Measurements from ENCODE around the gene COA7. TPM values are rescaled to one million over a fixed set of nuclear protein-coding genes. Genes with fewer than 3 reads are reported as not detected.
"Not testable (repeated sequence)": the region's sequence is repeated elsewhere in the genome, so short reads cannot be mapped to it uniquely, and the experiment has no call there.

COA7 gene
- polyA plus RNA-seq, 12 donors = 11.5 to 23.7 (median 16.9) TPM; not detected in 1

DNA sequence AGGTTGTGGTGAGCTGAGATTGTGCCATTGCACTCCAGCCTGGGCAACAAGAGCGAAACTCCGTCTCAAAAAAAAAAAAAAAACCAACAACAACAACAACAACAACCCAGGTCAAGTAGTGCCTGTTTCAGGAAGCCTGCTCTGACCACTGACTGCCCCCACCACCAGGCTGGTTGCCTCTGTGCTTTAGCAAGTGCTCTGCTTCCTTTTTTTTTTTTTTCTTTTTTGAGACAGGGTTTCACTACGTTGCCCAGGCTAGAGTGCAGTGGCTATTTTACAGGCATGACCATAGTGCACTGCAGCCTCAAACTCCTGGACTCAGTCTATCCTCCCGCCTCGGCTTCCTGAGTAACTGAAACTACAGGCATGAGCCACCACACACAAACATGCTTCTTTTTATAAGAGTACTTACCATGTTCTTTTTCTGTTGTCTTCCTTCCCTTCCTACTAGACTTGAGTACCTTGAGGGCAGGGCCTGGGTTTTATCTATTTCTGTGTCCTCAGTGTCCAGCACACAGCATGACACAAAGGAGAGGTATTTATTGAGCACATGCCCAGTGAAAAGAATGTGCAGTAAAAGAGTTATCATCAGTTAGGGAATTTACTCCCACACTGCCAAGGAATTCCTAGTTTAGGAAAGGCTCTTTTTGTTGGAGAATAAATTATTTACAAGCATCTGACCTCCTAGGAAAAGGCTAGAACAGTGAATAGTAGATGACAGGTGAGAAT is 9.9 kb upstream of the COA7 start:
- DNase-seq = no peak

DNA sequence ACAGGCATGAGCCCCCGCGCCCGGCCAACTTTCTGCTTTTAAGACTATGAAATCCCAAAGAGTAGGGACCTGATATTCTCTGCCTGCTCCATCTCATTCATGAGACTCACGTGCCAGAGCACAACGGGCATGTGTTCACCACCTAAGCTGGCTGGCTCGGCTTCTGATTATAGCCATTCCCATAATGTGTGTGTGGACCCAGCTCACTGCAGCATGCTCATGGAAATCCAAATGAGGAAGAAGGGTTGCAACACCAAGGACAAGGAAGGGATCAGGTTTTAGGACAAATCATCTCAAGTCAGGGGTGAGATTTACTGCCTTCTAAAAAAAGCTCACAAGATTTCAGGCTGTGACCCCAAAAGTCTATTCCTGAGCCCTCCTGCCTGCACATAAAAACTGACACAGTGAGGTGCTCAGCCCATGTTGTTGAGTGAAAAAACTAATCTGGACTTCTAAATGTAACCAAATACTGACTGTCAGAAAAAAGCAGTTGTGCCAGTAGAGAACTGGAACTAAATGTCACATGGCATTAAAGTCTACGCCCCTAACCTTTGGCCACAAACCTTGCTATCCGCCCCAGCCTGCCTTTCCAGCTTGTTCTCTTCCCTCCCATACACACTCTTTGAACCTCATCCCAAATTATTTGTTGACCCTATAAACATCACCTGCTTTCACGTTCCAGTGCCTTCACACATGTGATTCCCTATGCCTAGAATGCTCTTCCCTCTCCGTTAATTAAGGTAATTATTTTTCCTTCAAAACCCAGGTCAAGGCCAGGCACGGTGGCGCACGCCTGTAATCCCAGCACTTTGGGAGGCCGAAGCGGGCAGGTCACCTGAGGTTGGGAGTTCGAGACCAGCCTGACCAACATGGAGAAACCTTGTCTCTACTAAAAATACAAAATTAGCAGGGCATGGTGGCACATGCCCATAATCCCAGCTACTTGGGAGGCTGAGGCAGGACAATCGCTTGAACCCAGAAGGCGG is 9.1 kb upstream of the COA7 start:
- no peak for DNase-seq

DNA sequence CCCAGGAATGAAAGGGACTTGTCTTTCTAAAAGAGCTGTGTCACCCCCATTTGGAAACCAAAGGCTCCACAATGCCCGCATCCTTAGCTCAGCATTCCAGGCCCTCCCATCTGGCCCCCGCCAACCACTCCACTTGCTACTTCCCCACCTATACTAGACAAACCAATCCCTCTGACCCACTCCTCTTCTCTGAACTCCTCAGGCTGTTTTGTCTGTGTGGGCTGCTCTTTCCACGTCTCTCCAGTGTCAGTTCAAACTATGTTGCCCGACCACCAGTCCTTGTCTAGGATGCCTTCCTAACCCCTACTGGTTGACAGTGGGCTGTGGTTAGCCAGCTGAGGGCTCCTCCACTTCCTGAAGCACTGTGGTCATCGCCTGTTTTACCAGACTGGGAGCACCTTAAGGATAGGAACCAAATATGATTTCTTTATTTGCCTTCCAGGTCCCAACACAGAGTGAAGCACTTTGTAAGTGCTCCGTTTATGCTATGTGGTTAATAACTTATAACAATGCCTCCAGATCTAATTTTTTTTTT is 8.1 kb upstream of the COA7 start:
- DNase-seq = no peak

DNA sequence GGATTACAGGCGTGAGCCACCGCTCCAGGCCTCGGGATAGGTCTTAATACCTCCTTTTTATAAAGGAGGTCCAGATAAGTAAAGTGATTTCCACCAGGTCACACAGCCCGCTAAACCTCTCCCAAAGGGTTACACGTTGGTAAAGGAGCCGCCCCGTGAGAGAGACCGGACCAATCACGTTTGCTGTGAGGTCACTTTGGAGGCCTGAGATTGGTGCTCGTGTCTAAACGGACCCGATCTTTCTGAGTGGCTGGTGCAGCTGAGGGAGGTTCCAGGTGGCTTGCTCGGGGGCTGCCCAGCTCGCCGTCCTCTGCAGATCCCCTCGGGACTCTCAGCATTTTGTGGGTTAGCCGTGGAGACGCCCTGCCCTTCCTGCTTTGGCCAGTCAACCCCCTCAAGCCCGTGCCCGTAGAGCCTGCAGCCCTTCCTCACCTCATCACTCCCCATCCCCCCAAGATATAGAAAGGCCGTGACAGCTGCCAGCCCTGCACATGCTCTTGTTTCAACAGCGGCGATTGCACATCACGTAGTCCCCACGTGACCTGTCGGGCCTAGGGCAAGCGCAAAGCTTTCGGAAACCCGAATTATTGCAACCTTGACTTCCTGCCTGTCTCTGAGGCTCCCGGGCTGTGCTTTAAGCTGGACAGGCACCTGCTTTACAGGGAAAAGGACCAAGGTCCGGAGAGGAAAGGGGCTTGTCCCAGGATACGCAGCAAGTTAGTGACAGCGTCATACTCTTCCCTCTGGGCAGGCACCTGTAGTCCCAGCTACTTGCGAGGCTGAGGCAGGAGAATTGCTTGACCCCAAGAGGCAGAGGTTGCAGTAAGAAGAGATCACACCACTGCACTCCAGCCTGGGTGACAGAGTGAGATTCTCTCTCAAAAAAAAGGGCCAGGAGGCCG is 5.0 kb upstream of the COA7 start:
- peak; percentile 80 for DNase-seq

DNA sequence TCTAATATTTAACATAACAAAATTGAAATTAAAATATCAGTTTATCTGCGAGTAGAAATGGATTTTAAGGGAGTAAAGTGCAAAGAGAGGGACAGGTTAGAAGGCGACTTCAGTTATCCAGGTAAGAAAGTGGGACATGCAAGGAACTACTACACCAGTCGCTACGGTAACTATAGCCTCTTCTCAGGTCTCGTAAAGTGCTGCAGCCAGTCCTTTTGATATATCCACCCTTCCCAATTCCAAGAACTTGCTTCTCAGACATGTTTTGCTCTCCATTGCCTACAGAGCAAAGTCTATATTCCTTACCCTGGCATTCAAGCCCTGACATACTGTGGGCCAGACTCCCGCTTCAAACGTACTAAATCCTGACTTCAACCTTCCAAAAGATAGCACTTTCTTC is 2.5 kb downstream of the COA7 start:
- no peak for DNase-seq

DNA sequence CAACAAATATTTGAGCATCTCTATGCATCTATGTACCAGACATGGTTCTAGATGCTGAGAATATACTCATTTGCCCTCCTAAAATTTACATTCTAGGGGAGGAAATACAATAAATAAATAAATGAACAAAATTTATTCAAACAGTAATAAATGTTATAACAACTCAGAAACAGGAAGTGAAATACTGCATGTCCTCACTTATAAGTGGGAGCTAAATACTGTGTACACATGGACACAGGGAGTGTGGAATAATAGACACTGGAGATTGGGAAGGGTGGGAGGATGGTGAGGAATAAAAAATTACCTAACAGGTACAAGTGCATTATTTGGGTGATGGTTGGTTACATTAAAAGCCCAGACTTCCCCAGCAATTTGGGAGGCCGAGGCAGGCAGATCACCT is 4.3 kb downstream of the COA7 start:
- DNase-seq = no peak

DNA sequence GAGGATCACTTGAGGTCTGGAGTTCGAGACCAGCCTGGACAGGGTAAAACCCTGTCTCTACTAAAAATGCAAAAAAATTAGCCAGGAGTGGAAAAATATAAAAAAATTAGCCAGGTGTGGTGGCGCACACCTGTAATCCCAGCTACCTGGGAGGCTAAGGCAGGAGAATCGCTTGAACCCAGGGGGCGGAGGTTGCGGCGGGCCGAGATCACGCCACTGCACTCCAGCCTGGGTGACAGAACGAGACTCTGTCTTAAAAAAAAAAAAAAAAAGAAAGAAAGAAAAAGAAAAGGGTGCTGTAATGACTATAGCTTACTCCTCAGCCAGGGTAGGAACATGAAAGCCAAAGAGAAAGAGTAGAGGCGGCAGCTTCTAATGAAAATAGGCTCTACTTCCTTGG is 4.8 kb downstream of the COA7 start:
- not testable (repeated sequence) for DNase-seq

DNA sequence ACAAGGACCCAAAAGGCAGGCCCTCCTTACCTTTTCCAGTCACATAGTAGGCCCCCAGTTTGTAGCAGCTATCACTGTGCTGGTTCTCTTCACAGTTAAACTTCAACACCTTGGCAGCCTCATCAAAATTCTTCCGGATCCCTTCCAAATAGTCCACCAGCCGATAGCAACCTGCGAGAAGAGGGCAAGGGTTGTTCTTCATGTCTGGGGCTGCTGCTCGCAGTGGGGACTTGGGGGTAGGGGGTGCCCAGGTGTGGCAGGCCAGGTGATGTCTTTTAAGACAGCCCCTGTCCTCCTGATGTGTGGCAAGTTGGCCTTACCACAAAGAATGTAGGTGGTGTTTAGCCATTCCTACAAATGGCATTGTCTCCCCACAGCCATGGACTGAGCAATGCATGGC is 5.5 kb downstream of the COA7 start:
- DNase-seq = no peak

DNA sequence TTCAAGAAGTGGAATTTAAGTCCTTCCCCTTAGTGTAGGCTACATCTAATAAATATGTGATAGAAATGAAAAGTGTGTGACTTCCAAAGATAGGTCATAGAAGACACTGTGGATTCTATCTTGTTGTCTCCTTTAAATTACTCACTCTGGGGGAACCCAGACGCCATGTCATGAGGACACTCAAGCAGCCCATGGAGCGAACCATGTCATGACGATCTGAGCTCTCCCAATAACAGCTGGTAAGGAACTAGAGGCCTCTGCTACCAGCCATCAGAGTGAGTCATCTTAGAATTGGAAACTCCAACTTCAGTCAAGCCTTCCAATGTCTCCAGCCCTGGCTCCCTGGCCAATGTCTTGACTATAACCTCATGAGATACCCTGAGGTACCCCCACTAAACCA is 6.3 kb downstream of the COA7 start:
- no peak for DNase-seq

DNA sequence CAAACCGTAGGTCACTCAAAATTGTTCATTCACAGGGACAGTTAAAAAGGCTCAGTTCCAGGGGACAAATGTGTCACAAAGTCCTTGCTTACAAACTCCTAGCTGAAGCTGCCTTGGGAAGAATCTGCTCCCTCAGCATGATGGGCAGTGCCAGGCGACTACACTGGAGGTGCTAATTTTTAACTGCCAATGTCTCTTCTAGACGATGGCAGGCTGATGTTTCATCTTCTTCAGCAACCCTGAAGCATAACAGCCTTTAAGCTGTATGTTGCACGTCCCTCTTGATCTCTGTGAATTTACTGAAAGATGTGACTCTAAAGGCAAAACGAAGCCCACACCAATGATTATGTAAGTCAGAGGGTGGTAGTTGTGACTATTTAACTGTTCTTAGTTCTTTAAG is 11.3 kb downstream of the COA7 start:
- no peak for DNase-seq

DNA sequence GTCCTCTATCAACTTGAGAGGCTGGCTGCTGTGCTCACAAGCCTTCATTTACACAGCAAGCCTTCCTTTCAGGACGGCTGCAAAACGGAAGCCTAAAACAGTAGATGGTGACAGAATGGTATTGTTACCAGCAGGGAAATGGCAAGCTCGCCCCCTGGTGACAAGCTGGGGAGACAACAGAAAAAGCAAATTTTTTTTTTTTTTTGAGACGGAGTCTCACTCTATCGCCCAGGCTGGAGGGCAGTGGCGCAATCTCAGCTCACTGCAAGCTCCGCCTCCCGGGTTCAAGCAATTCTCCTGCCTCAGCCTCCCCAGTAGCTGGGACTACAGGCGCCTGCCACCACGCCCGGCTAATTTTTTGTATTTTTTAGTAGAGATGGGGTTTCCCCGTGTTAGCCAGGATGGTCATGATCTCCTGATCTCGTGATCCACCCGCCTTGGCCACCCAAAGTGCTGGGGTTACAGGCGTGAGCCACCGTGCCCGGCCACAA is 11.8 kb downstream of the COA7 start:
- peak; percentile 66 for DNase-seq

DNA sequence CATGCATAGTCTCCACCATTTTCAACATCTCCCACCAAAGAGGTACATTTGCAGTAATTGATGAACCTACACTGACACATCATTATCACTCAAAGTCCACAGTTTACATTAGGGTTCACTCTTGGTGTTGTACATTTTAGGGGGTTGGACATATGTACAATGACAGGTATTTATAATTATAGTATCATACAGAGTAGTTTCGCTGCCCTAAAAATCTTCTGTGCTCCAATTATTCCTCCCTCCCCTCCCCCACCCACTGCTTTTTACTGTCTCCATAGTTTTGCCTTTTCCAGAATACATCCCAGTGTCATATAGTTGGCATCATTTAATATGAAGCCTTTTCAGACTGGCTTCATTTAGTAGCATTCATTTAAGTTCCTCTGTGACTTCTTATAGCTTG is 13.6 kb downstream of the COA7 start:
- DNase-seq = no peak

DNA sequence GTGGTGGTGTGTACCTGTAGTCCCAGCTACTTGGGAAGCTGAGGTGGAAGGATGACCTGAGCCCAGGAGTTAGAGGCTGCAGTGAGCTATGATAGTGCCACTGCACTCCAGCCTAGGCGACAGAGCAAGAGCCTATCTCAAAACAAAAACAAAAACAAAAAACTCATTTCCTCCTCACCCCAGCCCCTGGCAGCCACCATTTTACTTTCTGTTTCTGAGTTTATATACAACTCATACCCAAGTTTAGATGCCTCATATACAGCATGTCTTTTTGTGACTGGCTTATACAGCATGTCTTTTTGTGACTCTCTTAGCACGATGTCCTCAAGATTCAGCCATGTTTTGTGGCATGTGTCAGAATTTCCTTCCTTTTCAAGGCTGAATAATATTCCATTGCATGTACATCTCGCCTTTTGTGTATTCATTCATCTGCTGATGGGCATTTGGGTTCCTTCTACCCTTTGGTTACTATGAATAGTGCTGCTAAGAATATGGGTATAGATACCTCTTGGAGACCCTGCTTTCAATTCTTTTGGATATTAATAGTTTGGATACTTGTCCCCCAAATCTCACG is 14.7 kb downstream of the COA7 start:
- DNase-seq = no peak

DNA sequence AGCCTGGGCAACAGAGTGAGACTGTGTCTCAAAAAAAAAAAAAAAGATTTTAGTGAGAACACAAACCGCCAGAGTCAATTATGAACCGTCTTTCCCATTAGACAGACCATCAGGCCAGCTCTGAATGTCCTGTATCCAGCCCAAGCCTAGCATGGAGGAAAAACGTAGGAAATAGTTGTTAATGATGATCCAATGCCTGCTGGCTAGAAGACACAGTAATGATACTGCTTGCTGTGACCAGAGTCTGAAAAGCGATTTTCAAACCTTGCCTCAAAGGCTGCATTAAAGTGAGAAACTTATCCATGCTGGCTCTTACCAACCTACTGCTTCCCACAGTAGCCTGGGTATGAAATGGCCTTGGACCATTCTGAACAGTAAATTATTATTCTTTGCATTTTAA is 17.0 kb downstream of the COA7 start:
- no peak for DNase-seq

DNA sequence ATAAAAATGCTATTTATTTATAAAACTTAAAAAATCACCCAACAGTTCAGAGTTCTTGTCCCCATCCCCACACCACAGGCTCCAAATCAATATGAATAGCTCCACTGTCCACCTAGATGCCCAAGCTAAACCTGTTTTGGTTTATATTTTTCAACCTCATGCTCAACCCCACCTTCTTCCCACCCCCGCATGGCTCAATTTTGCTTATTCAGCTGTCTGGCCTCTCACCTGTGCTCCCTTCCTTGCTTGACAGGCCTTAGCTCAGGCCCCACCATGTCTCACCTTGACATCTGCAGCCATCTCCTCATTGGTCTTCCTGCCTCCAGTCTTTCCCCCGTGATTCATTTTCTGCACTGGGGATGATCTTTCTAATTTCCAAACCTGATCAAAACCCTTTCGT is 17.8 kb downstream of the COA7 start:
- DNase-seq = no peak

DNA sequence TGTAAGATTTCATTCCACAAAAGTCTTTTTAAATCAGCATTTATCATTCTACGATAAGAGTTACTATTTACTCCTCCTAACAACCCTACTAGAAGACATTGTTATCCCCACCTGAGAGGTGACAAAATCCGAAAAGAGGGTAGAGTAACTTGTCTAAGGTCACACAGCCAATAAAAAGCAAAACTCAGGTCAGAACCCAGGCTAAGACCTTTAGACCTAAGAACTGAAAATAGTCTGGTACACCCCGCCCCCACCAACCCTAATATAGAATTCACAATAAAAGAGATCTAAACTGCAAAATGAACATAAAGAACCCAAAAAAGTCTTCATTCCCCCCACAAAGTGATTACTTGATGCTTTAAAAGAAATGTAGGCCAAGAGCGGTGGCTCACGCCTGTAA is 18.6 kb downstream of the COA7 start:
- no peak for DNase-seq

DNA sequence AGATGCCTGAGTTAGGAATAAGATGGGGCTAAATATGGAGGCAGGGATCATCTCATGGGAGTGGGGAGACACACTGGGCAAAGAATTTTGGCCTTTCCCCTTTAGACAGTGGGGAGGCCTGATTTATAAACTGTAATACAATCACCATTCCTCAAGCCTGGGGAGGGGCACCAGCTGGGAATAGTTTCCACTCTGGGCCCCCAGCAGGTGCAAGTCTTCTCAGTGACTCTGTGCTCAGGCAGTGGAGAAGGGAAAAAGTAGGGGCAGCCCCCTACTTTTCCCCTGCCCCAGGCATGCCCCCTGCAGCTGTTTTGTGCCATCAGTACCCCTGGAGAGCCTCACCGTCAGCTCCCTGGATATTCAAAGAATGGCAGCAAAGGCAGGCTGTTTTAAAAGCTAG is 19.1 kb downstream of the COA7 start:
- DNase-seq = no peak

DNA sequence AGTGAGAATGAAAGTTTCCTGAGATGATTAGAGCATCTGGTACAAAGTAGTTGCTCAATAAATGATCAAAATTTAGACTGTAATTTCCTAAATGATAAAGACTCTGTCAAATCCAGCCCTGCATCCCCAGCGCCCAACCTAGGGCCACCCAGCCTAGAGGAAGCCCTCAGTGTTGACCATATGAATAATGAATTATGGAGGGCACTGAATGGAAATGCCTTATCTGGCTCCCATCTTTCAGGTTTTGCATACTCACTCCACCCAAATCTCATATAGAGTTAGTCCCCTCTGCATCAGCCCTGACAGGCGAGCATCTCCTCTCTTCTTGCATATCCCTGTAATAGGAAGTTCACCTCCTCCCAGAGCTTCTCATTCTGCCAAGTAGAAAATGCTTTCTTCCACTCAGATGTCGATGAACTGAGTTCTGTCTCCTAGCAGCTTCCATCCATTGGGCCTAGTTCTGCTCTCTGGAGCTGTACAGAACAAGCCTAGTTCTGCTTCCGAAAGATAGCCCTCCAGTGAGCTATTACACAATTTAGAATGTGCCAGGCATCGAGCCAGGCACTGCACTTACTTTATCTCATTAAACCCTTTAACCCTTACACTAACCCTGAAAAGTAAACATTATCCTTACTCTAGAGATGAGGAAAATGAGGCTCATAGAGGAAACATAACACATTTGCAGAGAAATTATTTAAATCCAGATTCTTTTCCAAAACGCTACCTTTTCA is 20.9 kb downstream of the COA7 start:
- DNase-seq = no peak

DNA sequence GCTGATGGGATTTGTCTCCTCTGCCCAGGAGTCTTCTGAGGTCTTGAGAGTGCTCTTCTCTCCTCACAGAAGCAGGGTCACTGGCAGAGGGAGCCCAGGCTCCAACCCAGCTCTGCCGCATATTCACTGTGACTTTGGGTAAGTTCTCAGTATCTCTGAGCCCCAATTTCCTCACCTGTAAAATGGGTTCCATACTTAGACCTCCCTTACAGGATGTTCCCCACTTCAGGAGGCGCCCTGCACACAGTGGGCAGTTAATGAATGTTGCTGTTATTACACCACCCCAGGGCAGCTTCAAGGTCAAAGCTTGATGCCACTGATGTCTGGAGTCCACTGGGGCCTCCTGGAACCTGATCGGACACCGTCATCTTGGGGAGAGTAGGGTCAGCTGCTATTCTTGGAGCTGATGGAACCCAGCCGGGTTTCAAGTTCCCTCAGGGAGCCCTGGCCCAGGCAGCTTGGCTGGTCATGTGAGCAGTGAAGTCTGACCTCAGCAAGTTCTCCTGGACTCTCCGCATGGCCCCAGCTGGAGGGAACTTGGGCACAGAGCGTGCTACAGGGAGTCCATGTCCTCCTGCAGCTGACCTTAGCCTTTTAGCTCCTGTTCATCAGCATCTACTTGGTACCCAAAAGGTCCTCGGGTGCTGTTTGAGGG is 21.8 kb downstream of the COA7 start:
- no peak for DNase-seq

Data from muscle of arm (tissue), 12 donors.